ENCODE data around the gene FYB1. TPM values are rescaled to one million over a fixed set of nuclear protein-coding genes. Genes with fewer than 3 reads are reported as not detected.

FYB1 gene
- total and polyA plus RNA-seq, 2 donors (not counting 1 experiment from before 2014, with no cell fraction given) = 1.3 to 1.4 TPM

DNA sequence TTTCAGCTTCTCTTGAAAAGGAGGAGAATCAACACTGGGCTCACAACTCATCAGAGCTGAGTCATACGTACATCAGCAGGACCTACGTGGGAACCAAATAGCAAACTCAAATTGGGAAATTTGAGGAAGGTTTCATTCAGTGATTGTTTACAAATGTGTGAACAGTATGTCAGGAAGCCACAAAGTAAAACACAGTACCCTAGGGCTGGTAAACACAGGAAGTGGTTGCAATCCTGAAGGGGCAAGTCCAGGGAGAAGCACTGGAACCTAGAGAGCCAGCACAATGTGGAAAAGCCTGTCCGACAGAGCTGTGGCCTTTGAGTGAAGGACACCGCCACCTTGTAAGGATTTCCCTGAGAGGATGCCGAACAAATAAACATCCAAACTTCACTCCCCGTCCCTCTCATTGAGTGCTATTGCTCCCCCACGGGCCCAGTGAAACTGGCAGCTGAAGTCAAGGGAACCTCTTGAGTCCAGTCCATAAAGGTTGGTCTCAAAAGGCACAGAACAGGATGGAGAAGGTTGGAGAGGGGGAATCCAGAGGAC is 118.4 kb downstream of the FYB1 start:
- no peak for DNase-seq
- H3K4me1 Mint-ChIP-seq = no peaks in the 10 kb centered on the region
- no peak overlapping the region for H2AFZ ChIP-seq (ENCODE audit: insufficient read depth, low read depth, low read length, poor library complexity, severe bottlenecking)
- no peaks in the 10 kb centered on the region for H4K20me1 ChIP-seq (ENCODE audit: control insufficient read depth, insufficient read depth, low read length, poor library complexity, severe bottlenecking)
- no peak for ATAC-seq (ENCODE audit: low read depth)
- no peaks in the 10 kb centered on the region for H3K9me3 ChIP-seq (ENCODE audit: control extremely low read depth in 1 of 3, control insufficient read depth in 2 of 3, insufficient read depth in 1 of 3, low read length in 2 of 3)
- no peaks in the 10 kb centered on the region for H3K27me3 ChIP-seq (replicated peaks in 1 of 4; ENCODE audit: control extremely low read depth in 1 of 4, control insufficient read depth in 3 of 4, insufficient read depth in 4 of 4, low read length in 3 of 4)
- no peak overlapping the region for H3K4me3 ChIP-seq (ENCODE audit: control extremely low read depth in 1 of 5, extremely low read depth in 1 of 5, insufficient read depth in 1 of 5, low read depth in 2 of 5, low read length in 4 of 5)
- no peak overlapping the region for H3K27ac ChIP-seq (ENCODE audit: low read length in 2 of 2)
- H3K4me1 ChIP-seq (ENCODE audit: control insufficient read depth in 2 of 2, insufficient read depth in 2 of 2, low read length in 2 of 2) = no peaks in the 10 kb centered on the region
- intact Hi-C loops (cut with micrococcal nuclease) = no loop called here
- ChIA-PET POLR2A (no interaction called here), CTCF (no interaction called here)
- peaks cover 8% of the 10 kb centered on the region for H3K27me3 Mint-ChIP-seq
- H3K9me3 Mint-ChIP-seq (ENCODE audit: insufficient read depth) = no peaks in the 10 kb centered on the region
- no peak overlapping the region for H3K4me2 ChIP-seq (replicated peaks; ENCODE audit: low read depth, low read length, poor library complexity, severe bottlenecking)
- H3K79me2 ChIP-seq (ENCODE audit: control insufficient read depth, insufficient read depth, low read length) = no peaks in the 10 kb centered on the region
- no peak overlapping the region for H3K27ac Mint-ChIP-seq
- 83% methylated on average over 4 of the region's 7 CpGs for WGBS (ENCODE audit: insufficient coverage)
- no peak overlapping the region for H3K4me3 Mint-ChIP-seq
- H3K9ac ChIP-seq (ENCODE audit: low read length) = no peak overlapping the region
- TF ChIP-seq, protein P1, sequence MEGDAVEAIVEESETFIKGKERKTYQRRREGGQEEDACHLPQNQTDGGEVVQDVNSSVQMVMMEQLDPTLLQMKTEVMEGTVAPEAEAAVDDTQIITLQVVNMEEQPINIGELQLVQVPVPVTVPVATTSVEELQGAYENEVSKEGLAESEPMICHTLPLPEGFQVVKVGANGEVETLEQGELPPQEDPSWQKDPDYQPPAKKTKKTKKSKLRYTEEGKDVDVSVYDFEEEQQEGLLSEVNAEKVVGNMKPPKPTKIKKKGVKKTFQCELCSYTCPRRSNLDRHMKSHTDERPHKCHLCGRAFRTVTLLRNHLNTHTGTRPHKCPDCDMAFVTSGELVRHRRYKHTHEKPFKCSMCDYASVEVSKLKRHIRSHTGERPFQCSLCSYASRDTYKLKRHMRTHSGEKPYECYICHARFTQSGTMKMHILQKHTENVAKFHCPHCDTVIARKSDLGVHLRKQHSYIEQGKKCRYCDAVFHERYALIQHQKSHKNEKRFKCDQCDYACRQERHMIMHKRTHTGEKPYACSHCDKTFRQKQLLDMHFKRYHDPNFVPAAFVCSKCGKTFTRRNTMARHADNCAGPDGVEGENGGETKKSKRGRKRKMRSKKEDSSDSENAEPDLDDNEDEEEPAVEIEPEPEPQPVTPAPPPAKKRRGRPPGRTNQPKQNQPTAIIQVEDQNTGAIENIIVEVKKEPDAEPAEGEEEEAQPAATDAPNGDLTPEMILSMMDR (IDR thresholded peaks at IDR 0.05) = no peak
- TF ChIP-seq EZH2 (IDR thresholded peaks at IDR 0.05; ENCODE audit: borderline replicate concordance, insufficient read depth, low read depth, low read length, poor library complexity, severe bottlenecking) = no peak
- no peaks in the 10 kb centered on the region for H3K36me3 ChIP-seq (replicated peaks in 1 of 2; ENCODE audit: control extremely low read depth in 1 of 2, control insufficient read depth in 1 of 2, extremely low read depth in 1 of 2, insufficient read depth in 2 of 2, low read length in 1 of 2)

DNA sequence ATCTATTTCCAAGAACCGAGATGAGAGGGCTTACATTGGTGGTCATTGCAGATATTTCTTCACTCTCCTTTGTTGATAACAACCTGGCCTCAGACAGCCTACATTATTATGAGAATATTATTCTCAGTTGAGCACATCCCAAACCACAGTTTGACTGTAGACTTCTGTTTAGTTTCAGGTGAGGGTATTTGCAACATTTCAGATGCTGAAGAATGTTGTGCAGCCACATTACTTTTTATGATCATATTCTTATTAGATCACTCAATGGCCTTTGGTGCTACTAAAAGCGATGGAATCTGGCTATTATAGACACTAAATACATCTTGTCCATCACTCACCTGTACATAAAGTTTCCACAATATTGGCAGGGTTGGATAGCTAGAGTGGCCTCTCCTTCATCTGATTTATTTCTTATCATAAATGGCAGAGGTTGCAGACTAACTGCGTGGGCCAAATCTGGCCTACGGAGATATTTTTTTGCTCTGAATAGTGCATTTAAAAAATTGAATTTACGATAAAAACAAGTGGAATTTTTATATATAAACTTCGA is 119.0 kb downstream of the FYB1 start:
- ATAC-seq (ENCODE audit: low read depth) (no peak), DNase-seq (no peak)
- no peak overlapping the region for H3K9ac ChIP-seq (ENCODE audit: low read length)
- Mint-ChIP-seq H3K27me3 (peaks cover 8% of the 10 kb centered on the region), H3K27ac (no peak overlapping the region), H3K9me3 (ENCODE audit: insufficient read depth) (no peaks in the 10 kb centered on the region), H3K4me3 (no peak overlapping the region), H3K4me1 (no peaks in the 10 kb centered on the region)
- H3K4me3 ChIP-seq (ENCODE audit: control extremely low read depth in 1 of 5, extremely low read depth in 1 of 5, insufficient read depth in 1 of 5, low read depth in 2 of 5, low read length in 4 of 5) = no peak overlapping the region
- ChIA-PET POLR2A (no interaction called here), CTCF (interaction anchor here (1.2 kb wide), 1 partner anchor 20 kb away, joined by 4 read pairs; no protein-coding TSS in a partner anchor)
- no peaks in the 10 kb centered on the region for H3K4me1 ChIP-seq (ENCODE audit: control insufficient read depth in 2 of 2, insufficient read depth in 2 of 2, low read length in 2 of 2)
- no peaks in the 10 kb centered on the region for H3K27me3 ChIP-seq (replicated peaks in 1 of 4; ENCODE audit: control extremely low read depth in 1 of 4, control insufficient read depth in 3 of 4, insufficient read depth in 4 of 4, low read length in 3 of 4)
- H2AFZ ChIP-seq (ENCODE audit: insufficient read depth, low read depth, low read length, poor library complexity, severe bottlenecking) = no peak overlapping the region
- no peaks in the 10 kb centered on the region for H3K36me3 ChIP-seq (replicated peaks in 1 of 2; ENCODE audit: control extremely low read depth in 1 of 2, control insufficient read depth in 1 of 2, extremely low read depth in 1 of 2, insufficient read depth in 2 of 2, low read length in 1 of 2)
- H3K27ac ChIP-seq (ENCODE audit: low read length in 2 of 2) = no peak overlapping the region
- 90% methylated on average over 4 of the region's 6 CpGs for WGBS (ENCODE audit: insufficient coverage)
- H3K4me2 ChIP-seq (replicated peaks; ENCODE audit: low read depth, low read length, poor library complexity, severe bottlenecking) = no peak overlapping the region
- intact Hi-C loops (cut with micrococcal nuclease) = no loop called here
- H3K79me2 ChIP-seq (ENCODE audit: control insufficient read depth, insufficient read depth, low read length) = no peaks in the 10 kb centered on the region
- no peaks in the 10 kb centered on the region for H3K9me3 ChIP-seq (ENCODE audit: control extremely low read depth in 1 of 3, control insufficient read depth in 2 of 3, insufficient read depth in 1 of 3, low read length in 2 of 3)
- H4K20me1 ChIP-seq (ENCODE audit: control insufficient read depth, insufficient read depth, low read length, poor library complexity, severe bottlenecking) = no peaks in the 10 kb centered on the region
- TF ChIP-seq EZH2 (IDR thresholded peaks at IDR 0.05; ENCODE audit: borderline replicate concordance, insufficient read depth, low read depth, low read length, poor library complexity, severe bottlenecking) = no peak

Measured in B cell (primary cell).